NCI-H1105 treated with DMSO at 0.1 percent for 48 hours (cell line): ENCODE data around the gene CA9.

ENCODE experiments used
- DNase-seq: peaks from one replicate; lab custom pipeline; 2025; lab: John Stamatoyannopoulos, UW

CA9 gene

GRCh38 chr9:35691757-35692301, 18.1 kb downstream of the CA9 start:
- no peak for DNase-seq

GRCh38 chr9:35695943-35696401, 22.2 kb downstream of the CA9 start:
- DNase-seq, result no peak

GRCh38 chr9:35696520-35697215, 22.9 kb downstream of the CA9 start:
- DNase-seq, result peak; percentile 36

GRCh38 chr9:35697486-35697885, 23.8 kb downstream of the CA9 start:
- no peak for DNase-seq

- no peak for DNase-seq
These were observed 24.5 kb downstream of the CA9 start for GRCh38 chr9:35698231-35698630.

GRCh38 chr9:35700031-35700430, 26.3 kb downstream of the CA9 start:
- no peak for DNase-seq

- no peak for DNase-seq
These were observed 27.2 kb downstream of the CA9 start for GRCh38 chr9:35700942-35701341.

GRCh38 chr9:35702696-35703095, 29.0 kb downstream of the CA9 start:
- no peak for DNase-seq

- DNase-seq, result no peak
These were observed 30.4 kb downstream of the CA9 start for GRCh38 chr9:35703906-35704672.

GRCh38 chr9:35705372-35705771, 31.6 kb downstream of the CA9 start:
- no peak for DNase-seq

- no peak for DNase-seq
These were observed 32.2 kb downstream of the CA9 start for GRCh38 chr9:35705836-35706430.

- DNase-seq, result no peak
These were observed 33.2 kb downstream of the CA9 start for GRCh38 chr9:35706951-35707350.

GRCh38 chr9:35708146-35708545, 34.4 kb downstream of the CA9 start:
- DNase-seq, result no peak

- no peak for DNase-seq
These were observed 37.2 kb downstream of the CA9 start for GRCh38 chr9:35710818-35711500.

GRCh38 chr9:35711501-35712428, 38.0 kb downstream of the CA9 start:
- DNase-seq, result no peak

GRCh38 chr9:35712762-35713400, 39.2 kb downstream of the CA9 start:
- no peak for DNase-seq

- DNase-seq, result no peak
These were observed 39.9 kb downstream of the CA9 start for GRCh38 chr9:35713578-35713977.

- DNase-seq, result no peak
These were observed 40.4 kb downstream of the CA9 start for GRCh38 chr9:35714123-35714522.

GRCh38 chr9:35714579-35715252, 41.0 kb downstream of the CA9 start:
- DNase-seq, result no peak

GRCh38 chr9:35716230-35716629, 42.5 kb downstream of the CA9 start:
- no peak for DNase-seq
